Adrenal gland (tissue), 12 donors: ENCODE data around the gene GLIS1. TPM values are rescaled to one million over a fixed set of nuclear protein-coding genes. Genes with fewer than 3 reads are reported as not detected.
A peak's percentile ranks its signal among the peaks of the same experiment; 100 is the strongest.

Source experiments
- DNase-seq, 7 donors: peaks; one replicate each; pipeline ENCODE4 v3.0.0-alpha.2; 2019 to 2020
- H3K27ac ChIP-seq, 5 donors: fragments of 200-600 bp; sonication (generic) in 4 of 5; 1 replicate in 3 of 5; 2 replicates in 2 of 5; pipeline versions ENCODE4 v1.5.1 to v1.8.0; 2016 to 2020; ENCODE audit warnings: mild to moderate bottlenecking in 1 of 5
- H3K27me3 ChIP-seq: fragments of 200-600 bp; 2 replicates; pipeline ENCODE4 v1.8.0; 2021
- H3K36me3 ChIP-seq, 2 donors: fragments of 200-600 bp; replicated peaks in 1 of 2; 1 replicate in 1 of 2; 2 replicates in 1 of 2; pipeline versions ENCODE4 v1.5.1 to v1.8.0; 2018 to 2022
- H3K4me1 ChIP-seq, 2 donors: fragments of 200-600 bp; replicated peaks in 1 of 2; 1 replicate in 1 of 2; 2 replicates in 1 of 2; pipeline versions ENCODE4 v1.5.1 to v1.8.0; 2018 to 2021
- H3K4me3 ChIP-seq, 4 donors: fragments of 200-600 bp; sonication (generic) in 3 of 4; one replicate each; pipeline ENCODE4 v1.5.1; 2016 to 2018
- H3K9me3 ChIP-seq, 3 donors: fragments of 200-600 bp; sonication (generic) in 1 of 3; replicated peaks in 1 of 3; 1 replicate in 2 of 3; 2 replicates in 1 of 3; pipeline versions ENCODE4 v1.5.1 to v1.8.0; 2016 to 2021
- CTCF ChIP-seq, 6 experiments: fragments of 450-650 bp in 4 of 6; fragments of 200-600 bp in 2 of 6; sonication (generic) in 1 of 6; IDR thresholded peaks; 1 replicate in 5 of 6; 2 replicates in 1 of 6; pipeline versions ENCODE4 v1.5.1 to v1.8.0; 2016 to 2021; ENCODE audit warnings: antibody characterized with exemption in 6 of 6, mild to moderate bottlenecking in 2 of 6, moderate library complexity in 1 of 6
- POLR2A ChIP-seq, 2 donors: fragments of 450-650 bp; IDR thresholded peaks; one replicate each; pipeline ENCODE4 v1.6.1; 2017; ENCODE audit warnings: antibody characterized with exemption in 2 of 2, mild to moderate bottlenecking in 2 of 2, moderate library complexity in 1 of 2
- WGBS, 4 donors: extraction: QIAGEN DNeasy Blood & Tissue Kit in 2 of 4; methylation state at CpG; one replicate each; pipeline versions ENCODE4 v1.1.5 to v1.1.7; 2013 to 2017; 5-methylcytosine and 5-hydroxymethylcytosine counted together
- intact Hi-C, 2 donors: fragments of 100-400 bp; cut with DNase I; formaldehyde crosslinking; loops; one replicate each; pipeline versions ENCODE4 v1.14.1 to v1.15.0; 2022 to 2023
- polyA plus RNA-seq, 3 donors: library from polyadenylated mRNA; stranded (reverse); fragments of 200-250 nt in 2 of 3; fragments of 350-450 nt in 1 of 3; fragmentation: Illumina TruSeq in 1 of 3; extraction: RNeasy Lipid Tissue Mini Kit (QIAGEN cat#74804) in 1 of 3; gene quantifications; one replicate each; pipeline ENCODE4 v1.2.3, GENCODE V29; 2013 to 2014
- total RNA-seq, 9 donors: library from RNA; depleted of rRNA in 4 of 9; stranded (reverse); fragments of >200 nt in 4 of 9; fragments of 120-200 nt in 1 of 9; fragmentation: NEBNext Ultra II Directional in 1 of 9; extraction: Animal tissue kit (Norgen Biotek cat#: 25700) in 1 of 9; gene quantifications; one replicate each; pipeline versions ENCODE4 v1.1.0 to v1.2.4, GENCODE V29; 2013 to 2023
- donor health status: healthy with polysubstance abuse.
- donor health status: Bipolar disorder and iron deficiency.
- donor health status: DM: yes; HTN: yes; CAD: no.
- donor health status: DM: no; HTN: no; CAD: no.
- donor health status: DM: no; HTN: no; CAD: no.
- donor health status: DM: yes; HTN: yes; CAD: no.

Gene GLIS1
- total and polyA plus RNA-seq, 12 donors = 0.08 to 0.37 (median 0.14) TPM; not detected in 6

- no peaks in the 10 kb centered on the region for H3K9me3 ChIP-seq
- H3K4me3 ChIP-seq = no peak overlapping the region
- H3K27me3 ChIP-seq = no peaks in the 10 kb centered on the region
- no peak for DNase-seq
- 74 to 87% (median 86%) methylated on average over 2 of the region's 2 CpGs for WGBS, 4 donors
- H3K36me3 ChIP-seq = no peaks in the 10 kb centered on the region
- intact Hi-C loops = no loop called here
- TF ChIP-seq POLR2A (IDR thresholded peaks at IDR 0.05) (no peak), CTCF (IDR thresholded peaks at IDR 0.05) (no peak)
- peak overlapping the region in 1 of 5 donors; percentile 75 for H3K27ac ChIP-seq
- no peaks in the 10 kb centered on the region for H3K4me1 ChIP-seq
These were observed 42.0 kb downstream of the GLIS1 start for GRCh38 chr1:53696990-53697389.

- WGBS, 4 donors = 80 to 90% (median 88%) methylated on average over 11 of the region's 11 CpGs
- TF ChIP-seq POLR2A (IDR thresholded peaks at IDR 0.05) = no peak
- no peak for TF ChIP-seq CTCF (IDR thresholded peaks at IDR 0.05)
These were observed 42.4 kb downstream of the GLIS1 start for GRCh38 chr1:53696571-53696970.

GRCh38 chr1:53696051-53696450 lies 42.9 kb downstream of the GLIS1 start:
- H3K4me1 ChIP-seq = no peaks in the 10 kb centered on the region
- intact Hi-C loops = no loop called here
- no peaks in the 10 kb centered on the region for H3K9me3 ChIP-seq
- no peak for DNase-seq
- 74 to 86% (median 82%) methylated on average over 5 of the region's 5 CpGs for WGBS, 4 donors
- TF ChIP-seq POLR2A (IDR thresholded peaks at IDR 0.05) (no peak), CTCF (IDR thresholded peaks at IDR 0.05) (no peak)
- H3K36me3 ChIP-seq = no peaks in the 10 kb centered on the region
- H3K27me3 ChIP-seq = no peaks in the 10 kb centered on the region
- H3K4me3 ChIP-seq = no peak overlapping the region
- H3K27ac ChIP-seq = no peak overlapping the region

More at GRCh38 chr1:53696571-53696970, 42.4 kb downstream of the GLIS1 start:
- Histone ChIP-seq H3K36me3 (no peaks in the 10 kb centered on the region), H3K4me1 (no peaks in the 10 kb centered on the region), H3K9me3 (no peaks in the 10 kb centered on the region), H3K27me3 (no peaks in the 10 kb centered on the region), H3K27ac (no peak overlapping the region), H3K4me3 (no peak overlapping the region)
- DNase-seq = no peak
- intact Hi-C loops = no loop called here

- intact Hi-C loops = no loop called here
- no peaks in the 10 kb centered on the region for H3K9me3 ChIP-seq
- H3K27me3 ChIP-seq = no peaks in the 10 kb centered on the region
- H3K4me1 ChIP-seq = no peaks in the 10 kb centered on the region
- 77 to 81% (median 79%) methylated on average over 8 of the region's 8 CpGs for WGBS, 4 donors
- H3K27ac ChIP-seq = no peak overlapping the region
- H3K36me3 ChIP-seq = no peaks in the 10 kb centered on the region
- no peak overlapping the region for H3K4me3 ChIP-seq
- no peak for DNase-seq
- TF ChIP-seq POLR2A (IDR thresholded peaks at IDR 0.05) (no peak), CTCF (IDR thresholded peaks at IDR 0.05) (no peak)
These were observed 43.8 kb downstream of the GLIS1 start for GRCh38 chr1:53695116-53695515.
